Midbrain (tissue), 1 donor: ENCODE measurements around the gene TBC1D3E.
"Not testable (repeated sequence)": the region's sequence is repeated elsewhere in the genome, so short reads cannot be mapped to it uniquely, and the experiment has no call there.

Experiments
- DNase-seq: peaks from one replicate; lab custom pipeline; 2025; lab: John Stamatoyannopoulos, UW

TBC1D3E gene

GRCh38 chr17:38127651-38128050, at the start of gene TBC1D3E:
TSS of gene TBC1D3E (plus strand) at chr17:38127951. CDS start at chr17:38129496, 1,545 bp downstream.
- DNase-seq, result not testable (repeated sequence)

DNA sequence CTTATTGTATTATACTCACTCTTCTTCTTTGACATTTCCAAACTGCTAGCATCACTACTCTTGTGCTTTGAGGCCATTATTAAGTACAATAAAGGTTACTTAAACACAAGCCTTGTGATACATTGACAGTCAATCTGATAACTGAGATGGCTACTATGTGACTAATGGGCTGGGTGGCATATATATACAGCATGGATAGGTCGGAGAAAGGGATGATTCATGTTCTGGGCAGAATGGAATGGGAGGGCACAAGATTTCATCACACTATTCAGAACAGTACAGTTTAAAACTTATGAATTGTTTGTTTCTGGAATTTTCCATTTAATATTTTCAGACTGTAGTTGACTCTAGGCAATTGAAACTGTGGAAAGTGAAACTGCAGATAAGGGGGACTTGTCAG, 40.4 kb upstream of the TBC1D3E start:
- DNase-seq, result not testable (repeated sequence)

DNA sequence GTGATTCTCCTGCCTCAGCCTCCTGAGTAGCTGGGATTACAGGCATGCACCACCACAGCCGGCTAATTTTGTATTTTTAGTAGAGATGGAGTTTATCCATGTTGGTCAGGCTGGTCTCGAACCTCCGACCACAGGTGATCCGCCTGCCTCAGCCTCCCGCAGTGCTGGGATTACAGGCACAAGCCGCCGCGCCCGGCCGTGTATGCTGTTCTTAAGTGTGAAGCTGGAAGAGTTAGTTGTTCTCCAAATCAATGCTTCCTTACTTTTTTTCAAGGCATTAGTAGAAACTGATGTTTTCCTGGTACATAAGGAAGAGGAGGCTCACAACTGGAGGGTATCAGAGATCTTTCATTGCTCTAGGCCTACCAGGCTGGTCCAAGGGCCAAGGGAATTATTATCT, 39.6 kb upstream of the TBC1D3E start:
- DNase-seq, result not testable (repeated sequence)

DNA sequence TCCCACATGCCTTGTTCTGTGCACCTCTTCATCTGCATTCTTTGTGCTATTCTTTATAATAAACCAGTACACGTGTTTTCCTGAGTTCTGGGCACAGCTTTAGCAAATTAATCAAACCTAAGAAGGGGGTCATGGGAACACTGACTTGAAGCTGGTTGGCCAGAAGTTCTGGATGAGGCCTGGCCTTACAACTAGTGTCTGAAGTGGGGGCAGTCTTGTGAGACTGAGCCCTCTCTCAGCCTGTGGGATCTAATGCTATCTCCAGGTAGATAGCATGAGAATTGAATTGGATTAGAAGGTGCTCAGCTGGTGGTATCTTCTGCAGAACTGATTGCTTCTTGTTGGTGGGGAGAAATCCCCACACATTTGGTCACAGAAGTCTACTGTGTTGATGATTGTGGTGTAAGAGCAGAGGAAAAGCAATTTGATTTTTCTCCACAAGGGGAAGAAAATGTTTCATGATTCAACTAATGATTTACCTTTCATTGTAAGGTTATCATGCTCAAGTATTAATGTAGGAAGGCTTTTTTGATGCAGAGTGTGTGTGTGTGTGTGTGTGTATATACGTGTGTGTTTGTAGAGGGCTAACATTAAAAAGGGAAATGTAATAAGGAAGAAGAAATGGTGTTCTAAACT, 33.6 kb upstream of the TBC1D3E start:
- DNase-seq, result not testable (repeated sequence)

GRCh38 chr17:38099262-38099661, 28.5 kb upstream of the TBC1D3E start:
- DNase-seq, result not testable (repeated sequence)

DNA sequence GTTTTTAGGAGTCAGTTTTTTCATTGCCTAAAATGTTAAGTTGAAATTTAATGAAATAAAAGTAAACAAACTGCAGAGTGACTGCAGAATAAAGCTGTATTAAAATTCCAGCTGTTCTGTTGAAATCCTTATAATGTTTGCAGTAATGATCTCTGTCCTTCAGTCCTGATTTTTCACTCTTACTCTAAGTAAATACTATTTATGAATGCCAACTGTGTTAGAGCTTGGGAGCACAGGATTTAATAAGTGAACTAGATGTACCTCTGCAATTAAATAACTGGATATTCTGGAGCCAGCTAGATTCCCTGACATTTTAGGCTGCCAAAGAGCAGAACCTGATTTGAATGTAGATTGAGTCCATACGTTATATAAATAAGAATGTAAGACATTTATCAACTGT, 7.9 kb upstream of the TBC1D3E start:
- DNase-seq, result not testable (repeated sequence)

GRCh38 chr17:38134860-38135259, 7.1 kb downstream of the TBC1D3E start:
- not testable (repeated sequence) for DNase-seq
